ENCODE measurements around the gene ADCY5. TPM values are rescaled to one million over a fixed set of nuclear protein-coding genes. Genes with fewer than 3 reads are reported as not detected.

The ADCY5 gene
- total RNA-seq, 1 experiment from 2014 or later, result 0.49 TPM

GRCh38 chr3:123320221-123320620, 128.7 kb downstream of the ADCY5 start:
- no TSS peak for BruUV-seq (replicated peaks)
- ChIA-PET RAD21 (ENCODE audit: low non-redundant PET in 1 of 2, low total read pairs in 2 of 2, uncharacterized antibody in 2 of 2, unreplicated experiment in 2 of 2) (no interaction called here), CTCF (no interaction called here), POLR2A (no interaction called here)
- Histone ChIP-seq H3K9me3 (ENCODE audit: control insufficient read depth in 1 of 2, insufficient read depth in 1 of 2, low read depth in 1 of 2, low read length in 2 of 2) (no peaks in the 10 kb centered on the region), H3K4me1 (ENCODE audit: control insufficient read depth in 1 of 2, insufficient read depth in 2 of 2, low read length in 2 of 2) (no peaks in the 10 kb centered on the region), H2AFZ (ENCODE audit: low read depth, low read length, poor library complexity, severe bottlenecking) (no peak overlapping the region), H3K27ac (ENCODE audit: low read depth, low read length) (no peak overlapping the region), H3K4me2 (ENCODE audit: low read length) (no peak overlapping the region), H3K36me3 (ENCODE audit: control insufficient read depth in 1 of 2, insufficient read depth in 2 of 2, low read length in 2 of 2) (no peaks in the 10 kb centered on the region), H3K4me3 (replicated peaks in 1 of 2; ENCODE audit: low read depth in 1 of 2, low read length in 2 of 2) (no peak overlapping the region), H3K27me3 (ENCODE audit: insufficient read depth, low read length) (peaks cover 14% of the 10 kb centered on the region), H3K79me2 (ENCODE audit: insufficient read depth, low read length) (no peaks in the 10 kb centered on the region), H3K9me2 (ENCODE audit: insufficient read depth) (no peaks in the 10 kb centered on the region), H4K20me1 (ENCODE audit: insufficient read depth) (no peaks in the 10 kb centered on the region), H3K9ac (ENCODE audit: low read length) (no peak overlapping the region)
- DNase-seq (ENCODE audit: low read depth, low spot score) (no peak), ATAC-seq (no peak)
- intact Hi-C loops (cut with micrococcal nuclease), result no loop called here
- TF ChIP-seq POLR2AphosphoS5 (IDR thresholded peaks at IDR 0.05; ENCODE audit: low read depth, low read length) (no peak), FOSL1 (IDR thresholded peaks at IDR 0.05; ENCODE audit: low read depth) (no peak)

- H3K79me2 ChIP-seq (ENCODE audit: insufficient read depth, low read length), result no peaks in the 10 kb centered on the region
- intact Hi-C loops (cut with micrococcal nuclease), result no loop called here
- H3K9ac ChIP-seq (ENCODE audit: low read length), result no peak overlapping the region
- H3K4me1 ChIP-seq (ENCODE audit: control insufficient read depth in 1 of 2, insufficient read depth in 2 of 2, low read length in 2 of 2), result no peaks in the 10 kb centered on the region
- H3K4me2 ChIP-seq (ENCODE audit: low read length), result no peak overlapping the region
- no peaks in the 10 kb centered on the region for H4K20me1 ChIP-seq (ENCODE audit: insufficient read depth)
- H3K27ac ChIP-seq (ENCODE audit: low read depth, low read length), result no peak overlapping the region
- H3K9me2 ChIP-seq (ENCODE audit: insufficient read depth), result no peaks in the 10 kb centered on the region
- H3K27me3 ChIP-seq (ENCODE audit: insufficient read depth, low read length), result peaks cover 14% of the 10 kb centered on the region
- no peak for DNase-seq (ENCODE audit: low read depth, low spot score)
- ChIA-PET POLR2A (no interaction called here), CTCF (no interaction called here), RAD21 (ENCODE audit: low non-redundant PET in 1 of 2, low total read pairs in 2 of 2, uncharacterized antibody in 2 of 2, unreplicated experiment in 2 of 2) (no interaction called here)
- no peaks in the 10 kb centered on the region for H3K9me3 ChIP-seq (ENCODE audit: control insufficient read depth in 1 of 2, insufficient read depth in 1 of 2, low read depth in 1 of 2, low read length in 2 of 2)
- H3K36me3 ChIP-seq (ENCODE audit: control insufficient read depth in 1 of 2, insufficient read depth in 2 of 2, low read length in 2 of 2), result no peaks in the 10 kb centered on the region
- no peak overlapping the region for H2AFZ ChIP-seq (ENCODE audit: low read depth, low read length, poor library complexity, severe bottlenecking)
- ATAC-seq, result no peak
- no TSS peak for BruUV-seq (replicated peaks)
- no peak overlapping the region for H3K4me3 ChIP-seq (replicated peaks in 1 of 2; ENCODE audit: low read depth in 1 of 2, low read length in 2 of 2)
- no peak for TF ChIP-seq SRF (IDR thresholded peaks at IDR 0.05; ENCODE audit: low read depth)
- no peak for TF ChIP-seq ZBTB33 (IDR thresholded peaks at IDR 0.05; ENCODE audit: extremely low read depth, insufficient replicate concordance, low read length)
- TF ChIP-seq JUND (IDR thresholded peaks at IDR 0.05), result no peak
- TF ChIP-seq MAX (IDR thresholded peaks at IDR 0.05), result no peak
- TF ChIP-seq ZNF274 (IDR thresholded peaks at IDR 0.05; ENCODE audit: low read depth, low read length), result no peak
- TF ChIP-seq RAD21 (IDR thresholded peaks at IDR 0.05; ENCODE audit: low read depth), result no peak
- no peak for TF ChIP-seq EZH2 (IDR thresholded peaks at IDR 0.05)
- no peak for TF ChIP-seq EGR1 (IDR thresholded peaks at IDR 0.05; ENCODE audit: low read depth)
- no peak for TF ChIP-seq CTCF (IDR thresholded peaks at IDR 0.05 in 2 of 3, conservative IDR thresholded peaks at IDR 0.05 in 1 of 3; ENCODE audit: borderline replicate concordance in 1 of 3, insufficient read depth in 1 of 3, low read depth in 2 of 3, low read length in 2 of 3)
- no peak for TF ChIP-seq CEBPB (IDR thresholded peaks at IDR 0.05; ENCODE audit: low read depth)
- TF ChIP-seq CBX3 (IDR thresholded peaks at IDR 0.05; ENCODE audit: low read depth), result no peak
- TF ChIP-seq ATF3 (IDR thresholded peaks at IDR 0.05), result no peak
Measured at GRCh38 chr3:123319760-123320159, 129.1 kb downstream of the ADCY5 start.
